ENCODE measurements around the gene GET3.

The GET3 gene

GRCh38 chr19:12778017-12778904, 41.0 kb downstream of the GET3 start:
- peak; percentile 78 for DNase-seq (ENCODE audit: low spot score)

- DNase-seq (ENCODE audit: low spot score): no peak
Measured at GRCh38 chr19:12778905-12779161, 41.5 kb downstream of the GET3 start.

GRCh38 chr19:12779162-12779993, 42.1 kb downstream of the GET3 start:
- no peak for DNase-seq (ENCODE audit: low spot score)

- DNase-seq (ENCODE audit: low spot score): no peak
Measured at GRCh38 chr19:12782174-12782423, 44.8 kb downstream of the GET3 start.

- peak; percentile 86 for DNase-seq (ENCODE audit: low spot score)
Measured at GRCh38 chr19:12782424-12783290, 45.4 kb downstream of the GET3 start.

- no peak for DNase-seq (ENCODE audit: low spot score)
Measured at GRCh38 chr19:12783291-12783848, 46.1 kb downstream of the GET3 start.

- DNase-seq (ENCODE audit: low spot score): no peak
Measured at GRCh38 chr19:12783849-12784393, 46.6 kb downstream of the GET3 start.

- no peak for DNase-seq (ENCODE audit: low spot score)
Measured at GRCh38 chr19:12784394-12784870, 47.1 kb downstream of the GET3 start.

GRCh38 chr19:12784871-12785430, 47.7 kb downstream of the GET3 start:
- DNase-seq (ENCODE audit: low spot score): no peak

GRCh38 chr19:12785431-12786031, 48.2 kb downstream of the GET3 start:
- DNase-seq (ENCODE audit: low spot score): no peak

- no peak for DNase-seq (ENCODE audit: low spot score)
Measured at GRCh38 chr19:12786141-12786870, 49.0 kb downstream of the GET3 start.

GRCh38 chr19:12786952-12787351, 49.7 kb downstream of the GET3 start:
- DNase-seq (ENCODE audit: low spot score): no peak

- no peak for DNase-seq (ENCODE audit: low spot score)
Measured at GRCh38 chr19:12787458-12787857, 50.2 kb downstream of the GET3 start.

- no peak for DNase-seq (ENCODE audit: low spot score)
Measured at GRCh38 chr19:12788042-12788681, 50.9 kb downstream of the GET3 start.

GRCh38 chr19:12788682-12789097, 51.4 kb downstream of the GET3 start:
- DNase-seq (ENCODE audit: low spot score): no peak

GRCh38 chr19:12789098-12789903, 52.0 kb downstream of the GET3 start:
- no peak for DNase-seq (ENCODE audit: low spot score)

GRCh38 chr19:12789904-12790619, 52.8 kb downstream of the GET3 start:
- peak; percentile 94 for DNase-seq (ENCODE audit: low spot score)
